COLO668 (cell line): ENCODE measurements around the gene CCL15.
A peak's percentile ranks its signal among the peaks of the same experiment; 100 is the strongest.
"Not testable (repeated sequence)": the region's sequence is repeated elsewhere in the genome, so short reads cannot be mapped to it uniquely, and the experiment has no call there.

Source experiments
- DNase-seq: peaks from one replicate; lab custom pipeline; 2025; ENCODE audit not compliant: unreplicated experiment; lab: John Stamatoyannopoulos, UW

Gene CCL15

GRCh38 chr17:35995346-35995745 is 6.0 kb downstream of the CCL15 start:
- DNase-seq: not testable (repeated sequence)

- no peak for DNase-seq
These were observed 10.3 kb downstream of the CCL15 start for GRCh38 chr17:35991075-35991474.

GRCh38 chr17:35988164-35988563 is 13.2 kb downstream of the CCL15 start:
- DNase-seq: no peak

GRCh38 chr17:35986643-35987042 is 14.7 kb downstream of the CCL15 start, which contains the start of gene CCL14:
CCL14 (minus strand) TSS chr17:35986729; CDS start chr17:35986649, 80 bp downstream.
- DNase-seq: no peak

GRCh38 chr17:35984140-35984539 is 17.2 kb downstream of the CCL15 start:
- DNase-seq: no peak

GRCh38 chr17:35982409-35983191 is 18.8 kb downstream of the CCL15 start:
- DNase-seq: no peak

GRCh38 chr17:35981908-35982330 is 19.4 kb downstream of the CCL15 start:
- no peak for DNase-seq

GRCh38 chr17:35981246-35981645 is 20.1 kb downstream of the CCL15 start, which contains the start of gene CCL16:
CCL16 (minus strand) TSS chr17:35981497; CDS start chr17:35981420, 77 bp downstream.
- DNase-seq: no peak

- no peak for DNase-seq
These were observed 23.0 kb downstream of the CCL15 start for GRCh38 chr17:35978346-35978745.

GRCh38 chr17:35977509-35977908 is 23.8 kb downstream of the CCL15 start:
- DNase-seq: no peak

GRCh38 chr17:35973333-35974260 is 27.8 kb downstream of the CCL15 start:
- DNase-seq: no peak

- no peak for DNase-seq
These were observed 28.4 kb downstream of the CCL15 start for GRCh38 chr17:35972945-35973332.

GRCh38 chr17:35972535-35972934 is 28.8 kb downstream of the CCL15 start:
- no peak for DNase-seq

- no peak for DNase-seq
These were observed 29.3 kb downstream of the CCL15 start for GRCh38 chr17:35972066-35972465.

GRCh38 chr17:35969558-35970380 is 31.6 kb downstream of the CCL15 start:
- DNase-seq: peak; percentile 49

GRCh38 chr17:35968520-35969054 is 32.8 kb downstream of the CCL15 start:
- DNase-seq: no peak

GRCh38 chr17:35965272-35965671 is 36.1 kb downstream of the CCL15 start:
- DNase-seq: no peak

GRCh38 chr17:35963663-35964062 is 37.7 kb downstream of the CCL15 start:
- no peak for DNase-seq

- DNase-seq: no peak
These were observed 47.6 kb downstream of the CCL15 start for GRCh38 chr17:35953720-35954119.

- DNase-seq: no peak
These were observed 52.0 kb downstream of the CCL15 start for GRCh38 chr17:35949401-35949800.

- no peak for DNase-seq
These were observed 53.3 kb downstream of the CCL15 start for GRCh38 chr17:35948092-35948491.
